HL-60/S4 treated with retinoic acid at 250 ng/mL for 4 days and 3 days (cell line): ENCODE data around the gene ADAMTS18.

Experiments used
- in situ Hi-C: fragments of 300-500 bp; cut with MboI; formaldehyde crosslinking; loops from 2 replicates; pipeline ENCODE4 v1.7.0; 2022; ENCODE audit warnings: low sequenced_read_pairs

The ADAMTS18 gene

GRCh38 chr16:77399066-77399465, 35.8 kb downstream of the ADAMTS18 start:
- in situ Hi-C loops = no loop called here

GRCh38 chr16:77398495-77398894, 36.3 kb downstream of the ADAMTS18 start:
- in situ Hi-C loops = no loop called here

GRCh38 chr16:77396461-77396860, 38.4 kb downstream of the ADAMTS18 start:
- in situ Hi-C loops = no loop called here

- in situ Hi-C loops = no loop called here
Measured at GRCh38 chr16:77394699-77395098, 40.1 kb downstream of the ADAMTS18 start.

GRCh38 chr16:77393955-77394354, 40.9 kb downstream of the ADAMTS18 start:
- in situ Hi-C loops = no loop called here

- in situ Hi-C loops = no loop called here
Measured at GRCh38 chr16:77387815-77388209, 47.0 kb downstream of the ADAMTS18 start.

- in situ Hi-C loops = no loop called here
Measured at GRCh38 chr16:77386831-77387814, 47.7 kb downstream of the ADAMTS18 start.

- in situ Hi-C loops = no loop called here
Measured at GRCh38 chr16:77385481-77385880, 49.4 kb downstream of the ADAMTS18 start.

- in situ Hi-C loops = no loop called here
Measured at GRCh38 chr16:77383606-77384187, 51.1 kb downstream of the ADAMTS18 start.

GRCh38 chr16:77376358-77376757, 58.5 kb downstream of the ADAMTS18 start:
- in situ Hi-C loops = no loop called here

- in situ Hi-C loops = no loop called here
Measured at GRCh38 chr16:77375396-77375795, 59.4 kb downstream of the ADAMTS18 start.

GRCh38 chr16:77374384-77374783, 60.5 kb downstream of the ADAMTS18 start:
- in situ Hi-C loops = no loop called here

- in situ Hi-C loops = no loop called here
Measured at GRCh38 chr16:77373726-77374125, 61.1 kb downstream of the ADAMTS18 start.

- in situ Hi-C loops = no loop called here
Measured at GRCh38 chr16:77364770-77365169, 70.1 kb downstream of the ADAMTS18 start.

GRCh38 chr16:77359065-77359502, 75.8 kb downstream of the ADAMTS18 start:
- in situ Hi-C loops = no loop called here

GRCh38 chr16:77353587-77354263, 81.1 kb downstream of the ADAMTS18 start:
- in situ Hi-C loops = no loop called here

GRCh38 chr16:77344341-77344740, 90.5 kb downstream of the ADAMTS18 start:
- in situ Hi-C loops = no loop called here

- in situ Hi-C loops = no loop called here
Measured at GRCh38 chr16:77336637-77337036, 98.2 kb downstream of the ADAMTS18 start.

- in situ Hi-C loops = no loop called here
Measured at GRCh38 chr16:77335652-77336234, 99.1 kb downstream of the ADAMTS18 start.

- in situ Hi-C loops = no loop called here
Measured at GRCh38 chr16:77332792-77333191, 102.0 kb downstream of the ADAMTS18 start.
